GM12892 (cell line): ENCODE data around the gene ADAMTSL3.
"Not testable (repeated sequence)": the region's sequence is repeated elsewhere in the genome, so short reads cannot be mapped to it uniquely, and the experiment has no call there.

ENCODE experiments used
- DNase-seq: peaks from one replicate; pipeline ENCODE4 v3.0.0; 2011; ENCODE audit not compliant: insufficient read length
- FAIRE-seq: peaks from 2 replicates; lab custom pipeline; 2011; peaks lifted over from hg19 to GRCh38; lab: Jason Lieb, UNC
- POLR2A ChIP-seq: IDR thresholded peaks from 2 replicates; pipeline ENCODE4 v1.6.1; 2011; ENCODE audit warnings: low read depth, low read length, control low read depth
- POLR2AphosphoS5 ChIP-seq: IDR thresholded peaks from 2 replicates; pipeline ENCODE4 v1.6.1; 2011; ENCODE audit warnings: low read depth, low read length, control low read depth
- TAF1 ChIP-seq: IDR thresholded peaks from 2 replicates; pipeline ENCODE4 v1.6.1; 2011; ENCODE audit warnings: low read depth, mild to moderate bottlenecking, control low read depth, low read length, borderline replicate concordance

ADAMTSL3 gene

DNA sequence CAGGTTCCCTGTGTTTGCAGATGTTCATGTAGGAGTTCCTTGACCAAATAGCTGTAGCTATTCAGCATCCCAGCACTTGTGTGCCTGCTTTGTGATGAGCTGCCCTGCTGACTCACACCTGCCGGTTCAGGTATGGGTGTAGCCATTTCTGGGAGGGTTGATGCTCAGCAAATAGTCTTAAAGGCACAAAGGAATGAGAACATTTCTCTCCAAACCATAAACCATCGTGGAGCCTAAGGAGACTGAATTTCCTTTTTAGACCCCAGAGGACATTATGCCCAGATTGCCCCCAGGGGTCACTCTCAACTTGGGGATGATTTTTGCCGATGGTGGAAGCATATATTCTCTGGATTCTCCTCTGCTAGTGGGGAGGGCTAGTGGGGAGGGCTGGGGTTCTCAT is 80.6 kb downstream of the ADAMTSL3 start:
- FAIRE-seq (no peak), DNase-seq (no peak)
- TF ChIP-seq TAF1 = no peak
- TF ChIP-seq POLR2A = no peak
- no peak for TF ChIP-seq POLR2AphosphoS5

DNA sequence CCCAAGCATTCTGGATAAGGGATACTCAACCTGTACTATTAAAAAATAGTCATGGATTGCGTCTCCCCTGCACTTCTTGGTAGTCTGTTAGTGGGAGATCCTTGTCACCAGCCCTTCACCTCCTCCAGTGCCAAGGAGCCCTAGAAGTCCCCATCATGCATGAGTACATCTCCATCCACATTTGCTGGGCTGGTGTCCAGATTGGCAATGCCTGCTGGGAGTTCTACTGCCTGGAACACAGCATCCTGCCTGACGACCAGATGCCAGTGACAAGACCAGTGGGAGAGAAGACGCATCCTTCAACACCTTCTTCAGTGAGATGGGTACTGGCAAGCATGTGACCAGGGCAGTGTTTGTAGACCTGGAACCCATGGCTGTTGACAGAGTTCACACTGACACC is 85.7 kb downstream of the ADAMTSL3 start:
- FAIRE-seq = no peak

DNA sequence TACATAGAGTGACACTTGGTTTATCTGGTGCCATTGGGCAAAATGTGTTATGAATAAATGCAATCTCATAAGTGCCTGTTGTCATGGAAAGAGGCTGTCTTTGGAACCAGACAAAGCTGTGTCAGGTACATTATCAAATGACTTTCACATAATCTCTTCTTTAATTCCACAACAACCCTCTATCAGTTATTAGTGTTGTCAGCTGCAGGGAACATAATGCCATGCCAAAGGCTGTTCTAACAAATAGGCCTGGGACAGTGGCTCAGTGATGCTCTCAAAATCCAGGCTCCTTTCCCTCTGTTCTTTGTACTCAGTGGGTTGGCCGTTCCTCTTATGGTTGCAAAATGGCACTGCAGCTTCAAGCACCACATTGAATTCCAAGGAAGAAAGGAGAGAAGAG is 91.8 kb downstream of the ADAMTSL3 start:
- TF ChIP-seq TAF1 = no peak
- no peak for TF ChIP-seq POLR2AphosphoS5
- no peak for TF ChIP-seq POLR2A
- no peak for DNase-seq
- no peak for FAIRE-seq

More for the DNA sequence above, 85.7 kb downstream of the ADAMTSL3 start:
- no peak for DNase-seq
- no peak for TF ChIP-seq POLR2AphosphoS5
- no peak for TF ChIP-seq POLR2A
- no peak for TF ChIP-seq TAF1

GRCh38 chr15:83746231-83746630 is 92.3 kb downstream of the ADAMTSL3 start:
- FAIRE-seq (no peak), DNase-seq (no peak)
- TF ChIP-seq POLR2AphosphoS5 = no peak
- TF ChIP-seq POLR2A = no peak
- no peak for TF ChIP-seq TAF1

- FAIRE-seq (peak; percentile 30), DNase-seq (no peak)
- TF ChIP-seq TAF1 = no peak
- TF ChIP-seq POLR2AphosphoS5 = no peak
- TF ChIP-seq POLR2A = no peak
These were observed 93.3 kb downstream of the ADAMTSL3 start for GRCh38 chr15:83747050-83747717.

DNA sequence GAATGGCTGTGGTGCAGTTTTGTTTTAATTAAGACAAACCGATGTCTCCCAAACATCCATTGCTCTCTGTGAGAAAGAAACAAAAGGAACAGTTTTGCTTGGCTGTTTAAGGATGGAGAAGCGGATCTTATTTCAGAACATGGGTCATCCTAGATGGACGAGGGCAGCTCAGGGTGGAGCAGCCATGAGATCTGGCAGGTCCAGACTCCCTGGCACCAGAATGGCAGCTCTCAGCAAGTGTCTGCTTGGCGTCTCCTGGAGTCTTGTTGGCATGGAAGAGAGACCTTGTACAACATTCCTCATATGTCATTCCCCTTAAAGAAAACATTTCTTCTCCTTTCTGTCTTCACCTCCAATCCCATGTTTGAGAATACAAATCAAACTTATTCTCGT is 93.8 kb downstream of the ADAMTSL3 start:
- FAIRE-seq (no peak), DNase-seq (no peak)
- no peak for TF ChIP-seq TAF1

- FAIRE-seq (no peak), DNase-seq (no peak)
- TF ChIP-seq POLR2AphosphoS5 (no peak), TAF1 (no peak), POLR2A (no peak)
These were observed 100.1 kb downstream of the ADAMTSL3 start for GRCh38 chr15:83753872-83754493.

DNA sequence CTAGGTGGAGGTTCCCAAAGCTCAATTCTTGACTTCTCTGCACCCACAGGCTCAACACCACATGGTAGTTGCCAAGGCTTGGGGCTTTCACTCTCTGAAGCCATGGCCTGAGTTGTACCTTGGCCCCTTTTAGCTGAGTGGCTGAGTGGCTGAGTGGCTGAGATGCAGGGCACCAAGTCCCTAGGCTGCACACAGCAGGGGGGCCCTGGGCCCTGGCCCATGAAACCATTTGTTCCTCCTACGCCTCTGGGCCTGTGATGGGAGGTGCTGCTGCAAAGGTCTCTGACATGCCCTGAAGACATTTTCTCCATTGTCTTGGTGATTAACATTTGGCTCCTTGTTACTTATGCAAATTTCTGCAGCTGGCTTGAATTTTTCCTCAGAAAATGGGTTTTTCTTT is 103.4 kb downstream of the ADAMTSL3 start:
- not testable (repeated sequence) for FAIRE-seq, DNase-seq

DNA sequence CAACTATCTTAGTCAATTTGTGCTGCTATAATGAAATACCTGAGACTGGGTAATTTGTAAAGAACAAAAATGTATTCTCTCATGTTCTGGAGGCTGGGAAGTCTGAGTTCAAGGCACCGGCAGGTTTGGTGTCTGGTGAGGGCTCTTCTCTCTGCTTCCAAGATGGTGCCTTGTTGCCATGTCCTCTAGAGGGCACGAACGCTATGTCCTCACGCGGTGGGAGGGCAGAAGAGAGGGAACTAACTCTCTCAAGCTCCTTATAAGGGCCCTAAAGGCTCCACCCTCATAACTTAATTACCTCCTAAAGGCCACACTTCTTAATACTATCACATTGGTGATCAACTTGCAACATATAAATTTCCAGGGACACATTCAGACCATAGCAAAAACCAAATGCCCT is 108.4 kb downstream of the ADAMTSL3 start:
- TF ChIP-seq POLR2A = no peak
- no peak for TF ChIP-seq TAF1
- TF ChIP-seq POLR2AphosphoS5 = no peak

GRCh38 chr15:83764201-83764838 is 110.4 kb downstream of the ADAMTSL3 start:
- no peak for FAIRE-seq
- no peak for TF ChIP-seq TAF1
- TF ChIP-seq POLR2A = no peak
- TF ChIP-seq POLR2AphosphoS5 = no peak

More for the DNA sequence above, 108.4 kb downstream of the ADAMTSL3 start:
- no peak for FAIRE-seq
- DNase-seq = no peak

DNA sequence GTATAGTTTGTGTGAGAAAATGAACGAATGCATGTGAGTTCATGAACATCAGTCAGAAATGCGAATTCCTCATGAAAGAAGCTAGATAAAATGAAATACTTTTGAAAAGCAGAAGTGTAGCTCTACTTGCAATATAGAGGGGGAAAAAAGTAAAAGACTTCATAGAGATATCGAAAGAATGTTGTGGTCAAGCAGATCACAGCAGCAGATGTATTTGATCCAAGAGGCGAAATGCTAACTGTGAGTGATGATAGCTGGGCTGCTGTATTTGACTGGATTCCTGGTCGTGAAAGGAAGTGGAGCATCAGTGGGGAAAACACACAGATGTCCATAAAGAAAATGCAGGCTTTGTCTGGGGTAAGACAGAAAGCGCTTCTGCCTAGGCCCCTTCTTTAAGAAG is 112.4 kb downstream of the ADAMTSL3 start:
- TF ChIP-seq POLR2AphosphoS5 (no peak), TAF1 (no peak), POLR2A (no peak)
- FAIRE-seq (no peak), DNase-seq (no peak)

More at GRCh38 chr15:83764201-83764838, 110.4 kb downstream of the ADAMTSL3 start:
- DNase-seq = no peak

DNA sequence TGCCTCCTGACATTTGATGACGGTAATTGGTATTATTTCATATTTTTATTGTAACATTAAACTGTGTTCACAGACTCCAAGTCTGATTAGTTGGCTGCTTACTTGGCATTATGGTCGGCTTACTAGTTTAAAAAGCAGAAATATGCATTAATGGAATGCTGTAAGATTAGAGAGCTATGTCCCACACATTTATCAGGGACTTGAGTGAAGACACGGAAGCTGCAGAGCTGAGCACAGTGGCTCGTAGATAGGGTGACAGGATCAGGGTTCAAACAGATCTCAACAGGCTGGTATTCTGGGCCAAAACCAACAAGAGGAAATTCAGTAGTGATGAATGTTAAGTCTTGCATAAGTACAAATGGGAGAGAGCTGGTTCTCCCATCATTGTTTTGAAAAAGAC is 113.8 kb downstream of the ADAMTSL3 start:
- FAIRE-seq (no peak), DNase-seq (no peak)
- TF ChIP-seq POLR2A = no peak
- TF ChIP-seq POLR2AphosphoS5 = no peak
- no peak for TF ChIP-seq TAF1
